Stimulated activated CD4-positive, alpha-beta T cell treated with anti-CD3 and anti-CD28 coated beads, Interleukin-4, amount 100 ng/mL, for 24 hours (primary cell): ENCODE results near the gene ING5.

Experiments used
- DNase-seq: peaks from one replicate; pipeline ENCODE4 v3.0.0-alpha.2; 2020

ING5 gene

GRCh38 chr2:241762933-241763369, 61.1 kb downstream of the ING5 start:
- DNase-seq, result peak; percentile 65

- DNase-seq, result no peak
These were observed 61.9 kb downstream of the ING5 start for GRCh38 chr2:241763551-241764274.

GRCh38 chr2:241764275-241765241, 62.7 kb downstream of the ING5 start:
- no peak for DNase-seq

- no peak for DNase-seq
These were observed 65.8 kb downstream of the ING5 start for GRCh38 chr2:241767464-241768250.

- DNase-seq, result no peak
These were observed 66.4 kb downstream of the ING5 start for GRCh38 chr2:241768251-241768711.

- no peak for DNase-seq
These were observed 67.0 kb downstream of the ING5 start for GRCh38 chr2:241768850-241769249.

GRCh38 chr2:241769819-241770184, 68.0 kb downstream of the ING5 start:
- DNase-seq, result no peak

- DNase-seq, result no peak
These were observed 68.5 kb downstream of the ING5 start for GRCh38 chr2:241770185-241770935.

GRCh38 chr2:241770936-241771285, 69.1 kb downstream of the ING5 start:
- DNase-seq, result no peak

GRCh38 chr2:241771286-241772062, 69.6 kb downstream of the ING5 start:
- no peak for DNase-seq

GRCh38 chr2:241772063-241772499, 70.2 kb downstream of the ING5 start:
- peak; percentile 24 for DNase-seq

- DNase-seq, result no peak
These were observed 71.9 kb downstream of the ING5 start for GRCh38 chr2:241773511-241774418.

- DNase-seq, result no peak
These were observed 72.8 kb downstream of the ING5 start for GRCh38 chr2:241774419-241775222.

GRCh38 chr2:241775223-241776177, 73.7 kb downstream of the ING5 start:
- DNase-seq, result no peak

- no peak for DNase-seq
These were observed 74.7 kb downstream of the ING5 start, which contains the start of gene GAL3ST2 for GRCh38 chr2:241776336-241777169. GAL3ST2 (plus strand) TSS chr2:241776822; CDS start chr2:241776956, 134 bp downstream.

GRCh38 chr2:241777170-241777685, 75.4 kb downstream of the ING5 start:
- DNase-seq, result no peak
